A673 (cell line): ENCODE results near the gene USP34.

Source experiments
- CTCF ChIP-seq: fragments of 300-800, 200-600 bp; sonication (generic); conservative IDR thresholded peaks from 2 replicates; pipeline ENCODE4 v1.5.1; 2017; ENCODE audit warnings: low read depth, mild to moderate bottlenecking, antibody characterized with exemption, low read length, moderate library complexity, mixed read lengths
- EZH2 ChIP-seq: fragments of 200-600 bp; sonication (generic); IDR thresholded peaks from 2 replicates; pipeline ENCODE4 v1.6.1; 2017; ENCODE audit warnings: borderline replicate concordance, low read depth, mild to moderate bottlenecking, mixed read lengths, antibody characterized with exemption, low read length; ENCODE audit not compliant: poor library complexity, severe bottlenecking

- no peak for TF ChIP-seq CTCF
- TF ChIP-seq EZH2: no peak
These were observed 135.7 kb downstream of the USP34 start for GRCh38 chr2:61335187-61335586.
